H1 (cell line): ENCODE measurements around the gene PCDHGB1. TPM values are rescaled to one million over a fixed set of nuclear protein-coding genes. Genes with fewer than 3 reads are reported as not detected.

Experiments used
- CTCF ChIA-PET: fragments of 300-600 bp; sonication (Branson Sonifier 250); formaldehyde crosslinking; loops from one replicate; lab custom pipeline; 2021; ENCODE audit not compliant: partially characterized antibody; lab: Charles Lee
- POLR2A ChIA-PET: fragments of 300-600 bp; sonication (Branson Sonifier 250); formaldehyde crosslinking; loops from one replicate; lab custom pipeline; 2021; ENCODE audit warnings: inconsistent platforms; ENCODE audit not compliant: partially characterized antibody; lab: Charles Lee
- DNase-seq, 2 experiments: peaks; one replicate each; pipeline versions ENCODE4 v3.0.0 to v3.0.0-alpha.2; 2010 to 2022; ENCODE audit warnings: low spot score in 2 of 2, low read depth in 1 of 2, mixed read lengths in 1 of 2
- FAIRE-seq: peaks from 2 replicates; lab custom pipeline; 2011; peaks lifted over from hg19 to GRCh38; lab: Jason Lieb, UNC
- H2AFZ ChIP-seq: 2 replicates; pipeline ENCODE4 v1.8.1; 2012; ENCODE audit warnings: low read length, inconsistent platforms
- H2AK5ac ChIP-seq: 2 replicates; pipeline ENCODE4 v1.6.1; 2013; ENCODE audit warnings: low read depth, low read length
- H2BK120ac ChIP-seq: replicated peaks from 2 replicates; pipeline ENCODE3; 2013; ENCODE audit warnings: low read depth, low read length, inconsistent platforms
- H2BK12ac ChIP-seq: 2 replicates; pipeline ENCODE4 v1.6.1; 2013; ENCODE audit warnings: low read depth, low read length
- H2BK15ac ChIP-seq: 2 replicates; pipeline ENCODE4 v1.6.1; 2013; ENCODE audit warnings: low read length
- H2BK20ac ChIP-seq: 2 replicates; pipeline ENCODE4 v1.6.1; 2013; ENCODE audit warnings: low read length
- H2BK5ac ChIP-seq: 2 replicates; pipeline ENCODE4 v1.6.1; 2013; ENCODE audit warnings: low read depth, low read length
- H3K14ac ChIP-seq: 2 replicates; pipeline ENCODE4 v1.6.1; 2013; ENCODE audit warnings: inconsistent platforms; ENCODE audit not compliant: insufficient read length
- H3K18ac ChIP-seq: 2 replicates; pipeline ENCODE4 v1.6.1; 2013; ENCODE audit warnings: low read length; ENCODE audit errors: extremely low read depth
- H3K23ac ChIP-seq: 2 replicates; pipeline ENCODE4 v1.6.1; 2013; ENCODE audit warnings: inconsistent platforms; ENCODE audit not compliant: insufficient read length
- H3K23me2 ChIP-seq: 2 replicates; pipeline ENCODE4 v1.6.1; 2013; ENCODE audit warnings: low read depth, low read length
- H3K27ac ChIP-seq: 2 replicates; pipeline ENCODE4 v1.6.1; 2011; ENCODE audit warnings: low read depth, low read length, inconsistent platforms
- H3K27me3 ChIP-seq, 4 experiments: replicated peaks in 1 of 4; 1 replicate in 1 of 4; 2 replicates in 3 of 4; pipeline versions ENCODE4 v1.6.1 to v1.8.1; 2011 to 2013; ENCODE audit warnings: low read length in 3 of 4, mild to moderate bottlenecking in 3 of 4, inconsistent platforms in 2 of 4, mixed read lengths in 2 of 4, moderate library complexity in 1 of 4; ENCODE audit not compliant: control insufficient read depth in 3 of 4, insufficient read depth in 3 of 4; ENCODE audit errors: extremely low read depth in 1 of 4
- H3K36me3 ChIP-seq, 4 experiments: 2 replicates each; pipeline versions ENCODE4 v1.6.1 to v1.8.1; 2011 to 2013; ENCODE audit warnings: mild to moderate bottlenecking in 4 of 4, low read length in 3 of 4, moderate library complexity in 2 of 4, control low read depth in 1 of 4, inconsistent platforms in 1 of 4; ENCODE audit not compliant: insufficient read depth in 4 of 4, control insufficient read depth in 2 of 4
- H3K4ac ChIP-seq: replicated peaks from 2 replicates; pipeline ENCODE3; 2013; ENCODE audit warnings: low read length, low read depth, mixed read lengths, inconsistent platforms; ENCODE audit not compliant: insufficient read length
- H3K4me1 ChIP-seq, 4 experiments: replicated peaks in 1 of 4; 1 replicate in 1 of 4; 2 replicates in 3 of 4; pipeline versions ENCODE4 v1.6.1 to v1.8.1; 2011 to 2013; ENCODE audit warnings: low read length in 3 of 4, inconsistent platforms in 2 of 4, mixed read lengths in 1 of 4; ENCODE audit not compliant: insufficient read depth in 4 of 4, control insufficient read depth in 3 of 4
- H3K4me2 ChIP-seq, 2 experiments: 2 replicates each; pipeline versions ENCODE4 v1.6.1 to v1.8.1; 2011 to 2013; ENCODE audit warnings: low read depth in 2 of 2, low read length in 2 of 2, control low read depth in 1 of 2, inconsistent platforms in 1 of 2, mild to moderate bottlenecking in 1 of 2; ENCODE audit not compliant: insufficient read depth in 1 of 2
- H3K4me3 ChIP-seq, 4 experiments: fragments of 200-600, 300-600 bp in 1 of 4; sonication (generic), shearing (Covaris generic), sonication (Bioruptor Twin) in 1 of 4; 2 replicates each; pipeline versions ENCODE4 v1.5.1 to v1.8.1; 2011 to 2016; ENCODE audit warnings: low read length in 4 of 4, low read depth in 3 of 4, control low read depth in 2 of 4, inconsistent platforms in 2 of 4, mild to moderate bottlenecking in 2 of 4, mixed read lengths in 1 of 4, moderate library complexity in 1 of 4; ENCODE audit not compliant: insufficient read depth in 2 of 4; ENCODE audit errors: extremely low read depth in 1 of 4
- H3K56ac ChIP-seq: replicated peaks from 2 replicates; pipeline ENCODE3; 2013; ENCODE audit warnings: low read depth, mild to moderate bottlenecking, mixed read lengths, low read length, inconsistent platforms; ENCODE audit not compliant: insufficient read length
- H3K79me1 ChIP-seq: 2 replicates; pipeline ENCODE4 v1.6.1; 2013; ENCODE audit warnings: low read depth, low read length, control low read depth
- H3K79me2 ChIP-seq, 2 experiments: 2 replicates each; pipeline versions ENCODE4 v1.6.1 to v1.8.1; 2012 to 2013; ENCODE audit warnings: low read length in 2 of 2, mild to moderate bottlenecking in 2 of 2, inconsistent platforms in 1 of 2; ENCODE audit not compliant: insufficient read depth in 2 of 2, control insufficient read depth in 1 of 2
- H3K9ac ChIP-seq, 4 experiments: replicated peaks in 1 of 4; 1 replicate in 1 of 4; 2 replicates in 3 of 4; pipeline versions ENCODE4 v1.6.1 to v1.8.1; 2011 to 2013; ENCODE audit warnings: low read depth in 3 of 4, low read length in 3 of 4, control low read depth in 2 of 4, mild to moderate bottlenecking in 2 of 4, moderate library complexity in 2 of 4, inconsistent platforms in 1 of 4; ENCODE audit errors: extremely low read depth in 1 of 4
- H3K9me3 ChIP-seq, 2 experiments: 2 replicates each; pipeline versions ENCODE4 v1.6.1 to v1.8.1; 2012 to 2013; ENCODE audit warnings: mild to moderate bottlenecking in 2 of 2, moderate library complexity in 2 of 2, control low read depth in 1 of 2, inconsistent platforms in 1 of 2, low read depth in 1 of 2, low read length in 1 of 2, mixed read lengths in 1 of 2; ENCODE audit not compliant: insufficient read depth in 2 of 2
- H4K20me1 ChIP-seq, 2 experiments: replicated peaks in 1 of 2; 2 replicates each; pipeline versions ENCODE3 to v1.8.1; 2011 to 2013; ENCODE audit warnings: inconsistent platforms in 2 of 2, low read length in 2 of 2, mild to moderate bottlenecking in 1 of 2; ENCODE audit not compliant: insufficient read depth in 2 of 2, control insufficient read depth in 1 of 2
- H4K5ac ChIP-seq: 2 replicates; pipeline ENCODE4 v1.6.1; 2013; ENCODE audit warnings: low read length, low read depth, mixed read lengths, inconsistent platforms; ENCODE audit not compliant: insufficient read length
- H4K8ac ChIP-seq: 2 replicates; pipeline ENCODE4 v1.8.0; 2013; ENCODE audit warnings: mild to moderate bottlenecking, moderate library complexity, low read length, inconsistent platforms; ENCODE audit not compliant: insufficient read depth; ENCODE audit errors: extremely low read depth
- H4K91ac ChIP-seq: replicated peaks from 2 replicates; pipeline ENCODE3; 2013; ENCODE audit warnings: low read length, mixed read lengths, inconsistent platforms; ENCODE audit not compliant: insufficient read length
- BRCA1 ChIP-seq: IDR thresholded peaks from 2 replicates; pipeline ENCODE4 v1.6.1; 2012; ENCODE audit warnings: low read depth, low read length, improper control_type of control experiment
- WGBS, 2 experiments: shearing (Covaris generic) in 1 of 2; methylation state at CpG; one replicate each; pipeline versions ENCODE4 v1.1.6 to v1.1.7; 2013 to 2015; ENCODE audit warnings: low lambda C conversion rate in 2 of 2, mixed read lengths in 2 of 2, inconsistent platforms in 1 of 2, low coverage in 1 of 2, missing lambda C conversion rate in 1 of 2; ENCODE audit not compliant: insufficient replicate concordance in 2 of 2, insufficient coverage in 1 of 2, insufficient read length in 1 of 2; ENCODE audit errors: extremely low coverage in 1 of 2, missing lambda C conversion rate in 1 of 2; 5-methylcytosine and 5-hydroxymethylcytosine counted together
- polyA plus RNA-seq, 7 experiments: library from polyadenylated mRNA; depleted of rRNA in 3 of 7; stranded (reverse) in 5 of 7; unstranded in 2 of 7; fragments of >200 nt in 5 of 7; fragments of 200-250 nt in 2 of 7; gene quantifications; 1 replicate in 5 of 7; 2 replicates in 1 of 7; 4 replicates in 1 of 7; pipeline versions ENCODE4 v1.2.1 to v1.2.3, GENCODE V29; 2011 to 2013; ENCODE audit warnings: missing spikeins in 2 of 7, mixed read lengths in 2 of 7
- total RNA-seq: library from RNA; stranded (reverse); fragmentation: NEBNext Ultra II Directional; extraction: Animal tissue kit (Norgen Biotek cat#: 25700); gene quantifications from 2 replicates; pipeline ENCODE4 v1.2.1, GENCODE V29; 2021

Gene PCDHGB1
- total and polyA plus RNA-seq, 2 of the 8 experiments (the other 6 are each of a cell fraction or from before 2014, with no cell fraction given): 1.3 to 2.8 TPM

DNA sequence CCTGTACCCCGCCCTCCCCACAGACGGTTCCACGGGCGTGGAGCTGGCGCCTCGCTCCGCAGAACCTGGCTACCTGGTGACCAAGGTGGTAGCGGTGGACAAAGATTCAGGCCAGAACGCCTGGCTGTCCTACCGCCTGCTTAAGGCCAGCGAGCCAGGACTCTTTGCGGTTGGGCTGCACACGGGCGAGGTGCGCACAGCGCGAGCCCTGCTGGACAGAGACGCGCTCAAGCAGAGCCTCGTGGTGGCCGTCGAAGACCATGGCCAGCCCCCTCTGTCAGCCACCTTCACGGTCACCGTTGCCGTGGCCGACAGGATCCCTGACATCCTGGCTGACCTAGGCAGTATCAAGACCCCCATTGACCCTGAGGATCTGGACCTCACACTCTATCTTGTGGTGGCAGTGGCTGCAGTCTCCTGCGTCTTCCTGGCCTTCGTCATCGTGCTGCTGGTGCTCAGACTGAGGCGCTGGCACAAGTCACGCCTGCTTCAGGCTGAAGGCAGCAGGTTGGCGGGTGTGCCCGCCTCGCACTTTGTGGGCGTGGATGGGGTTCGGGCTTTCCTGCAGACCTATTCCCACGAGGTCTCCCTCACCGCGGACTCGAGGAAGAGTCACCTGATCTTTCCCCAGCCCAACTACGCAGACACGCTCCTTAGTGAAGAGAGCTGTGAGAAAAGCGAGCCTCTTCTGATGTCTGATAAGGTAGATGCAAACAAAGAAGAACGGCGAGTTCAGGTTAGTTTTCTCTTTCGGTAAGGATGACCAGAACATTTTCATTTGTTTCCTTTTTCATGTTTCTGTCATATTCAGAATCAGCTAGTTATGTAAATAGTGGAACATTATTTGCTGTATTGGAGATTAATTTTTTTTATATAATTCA lies 16.4 kb downstream of the PCDHGB1 start:
- H2AFZ ChIP-seq: no peak overlapping the region
- peaks cover 0 to 8% (median 1%) of the 10 kb centered on the region in 4 experiments; a peak in 3 of 8 replicates for H3K36me3 ChIP-seq
- no peak overlapping the region for H4K8ac ChIP-seq
- no peak overlapping the region for H2BK12ac ChIP-seq
- no peak overlapping the region for H3K23ac ChIP-seq
- H4K20me1 ChIP-seq: no peaks in the 10 kb centered on the region
- no peak overlapping the region for H3K4ac ChIP-seq
- no peak overlapping the region for H3K56ac ChIP-seq
- ChIA-PET CTCF (interaction anchor here (1.0 to 1.6 kb wide), 5 partner anchors 16 to 179 kb away, joined by 3 to 5 read pairs (median 4); partner anchors contain the start of genes PCDHB9, PCDHGB1 and PCDHGB6), POLR2A (no interaction called here)
- no peaks in the 10 kb centered on the region for H3K79me1 ChIP-seq
- no peak overlapping the region for H2BK20ac ChIP-seq
- no peaks in the 10 kb centered on the region for H3K23me2 ChIP-seq
- no peak for TF ChIP-seq BRCA1
- no peak overlapping the region for H3K4me3 ChIP-seq
- H4K91ac ChIP-seq: no peak overlapping the region
- no peak overlapping the region for H2BK15ac ChIP-seq
- WGBS, 2 experiments: 97% methylated on average over 39 of the region's 46 CpGs; no CpG with 5 or more reads in 1 of the 2 experiments
- H3K9me3 ChIP-seq: peaks cover 43 to 50% of the 10 kb centered on the region in 2 experiments
- no peak overlapping the region for H3K4me2 ChIP-seq
- no peak overlapping the region for H3K9ac ChIP-seq
- peaks cover 0 to 3% (median 0%) of the 10 kb centered on the region in 4 experiments; a peak in 1 of 7 replicates for H3K4me1 ChIP-seq
- no peak overlapping the region for H3K14ac ChIP-seq
- H3K79me2 ChIP-seq: no peaks in the 10 kb centered on the region
- no peak overlapping the region for H4K5ac ChIP-seq
- no peak overlapping the region for H2BK120ac ChIP-seq
- FAIRE-seq (no peak), DNase-seq (no peak)
- H3K18ac ChIP-seq: no peak overlapping the region
- H2AK5ac ChIP-seq: no peak overlapping the region
- no peak overlapping the region for H3K27ac ChIP-seq
- H3K27me3 ChIP-seq: no peaks in the 10 kb centered on the region
- H2BK5ac ChIP-seq: no peak overlapping the region
